Left renal cortex interstitium (tissue), 4 donors: ENCODE results near the gene TPRX2. TPM values are rescaled to one million over a fixed set of nuclear protein-coding genes. Genes with fewer than 3 reads are reported as not detected.

ENCODE experiments used
- polyA plus RNA-seq, 4 donors: library from polyadenylated mRNA; unstranded; fragments of 120-200 nt; gene quantifications; one replicate each; pipeline ENCODE4 v1.2.1, GENCODE V29; 2013; ENCODE audit not compliant: insufficient read length in 4 of 4

The TPRX2 gene
- polyA plus RNA-seq, 4 donors: not detected

Other genes starting within 250 kb of the TPRX2 start
- 10 to 100 TPM; 28.4 to 44.3 (median 35.6) TPM for gene EHD2, start 145.8 kb upstream of the TPRX2 start, polyA plus RNA-seq
- 100 to 1,000 TPM; 346 to 525 (median 378) TPM for gene NOP53, start 113.7 kb upstream of the TPRX2 start, polyA plus RNA-seq
- 100 to 1,000 TPM; 115 to 174 (median 149) TPM for gene SELENOW, start 80.5 kb upstream of the TPRX2 start, polyA plus RNA-seq
- gene TPRX1, start 54.7 kb upstream of the TPRX2 start, polyA plus RNA-seq: not detected
- under 1 TPM in 1 of 4 donors, not detected in 3; 0.21 TPM for gene CRX, start 37.3 kb upstream of the TPRX2 start, polyA plus RNA-seq
- gene SULT2A1, start 27.1 kb downstream of the TPRX2 start, polyA plus RNA-seq: under 1 TPM in 3 of 4 donors, not detected in 1; 0.19 to 0.68 (median 0.30) TPM
- not detected for gene BSPH1, start 132.9 kb downstream of the TPRX2 start, polyA plus RNA-seq
- under 1 TPM in 2 of 4 donors, not detected in 2; 0.22 to 0.72 TPM for gene ELSPBP1, start 135.4 kb downstream of the TPRX2 start, polyA plus RNA-seq
- gene CABP5, start 184.8 kb downstream of the TPRX2 start, polyA plus RNA-seq: not detected